ENCODE results near the gene CMSS1. TPM values are rescaled to one million over a fixed set of nuclear protein-coding genes. Genes with fewer than 3 reads are reported as not detected.

Gene CMSS1
- total and polyA plus RNA-seq, 8 donors = 14.4 to 29.9 (median 15.9) TPM

GRCh38 chr3:99927671-99928457 lies 110.2 kb downstream of the CMSS1 start:
- FAIRE-seq = no peak
- no peaks in the 10 kb centered on the region for H3K36me3 ChIP-seq
- WGBS, 2 donors = 86 to 90% methylated on average over 7 of the region's 7 CpGs
- H3K4me1 ChIP-seq = peaks cover 5 to 10% (median 10%) of the 10 kb centered on the region in 3 donors
- H3K9me3 ChIP-seq = no peaks in the 10 kb centered on the region
- no peaks in the 10 kb centered on the region for H3K27me3 ChIP-seq
- intact Hi-C loops (cut with DNase I) = no loop called here
- TF ChIP-seq CTCF (IDR thresholded peaks at IDR 0.05) = no peak
- no peak overlapping the region for H3K4me3 ChIP-seq
- peak in 1 of 4 donors; percentile 17 for ATAC-seq
- no peak for DNase-seq
- no peak overlapping the region for H3K27ac ChIP-seq

DNA sequence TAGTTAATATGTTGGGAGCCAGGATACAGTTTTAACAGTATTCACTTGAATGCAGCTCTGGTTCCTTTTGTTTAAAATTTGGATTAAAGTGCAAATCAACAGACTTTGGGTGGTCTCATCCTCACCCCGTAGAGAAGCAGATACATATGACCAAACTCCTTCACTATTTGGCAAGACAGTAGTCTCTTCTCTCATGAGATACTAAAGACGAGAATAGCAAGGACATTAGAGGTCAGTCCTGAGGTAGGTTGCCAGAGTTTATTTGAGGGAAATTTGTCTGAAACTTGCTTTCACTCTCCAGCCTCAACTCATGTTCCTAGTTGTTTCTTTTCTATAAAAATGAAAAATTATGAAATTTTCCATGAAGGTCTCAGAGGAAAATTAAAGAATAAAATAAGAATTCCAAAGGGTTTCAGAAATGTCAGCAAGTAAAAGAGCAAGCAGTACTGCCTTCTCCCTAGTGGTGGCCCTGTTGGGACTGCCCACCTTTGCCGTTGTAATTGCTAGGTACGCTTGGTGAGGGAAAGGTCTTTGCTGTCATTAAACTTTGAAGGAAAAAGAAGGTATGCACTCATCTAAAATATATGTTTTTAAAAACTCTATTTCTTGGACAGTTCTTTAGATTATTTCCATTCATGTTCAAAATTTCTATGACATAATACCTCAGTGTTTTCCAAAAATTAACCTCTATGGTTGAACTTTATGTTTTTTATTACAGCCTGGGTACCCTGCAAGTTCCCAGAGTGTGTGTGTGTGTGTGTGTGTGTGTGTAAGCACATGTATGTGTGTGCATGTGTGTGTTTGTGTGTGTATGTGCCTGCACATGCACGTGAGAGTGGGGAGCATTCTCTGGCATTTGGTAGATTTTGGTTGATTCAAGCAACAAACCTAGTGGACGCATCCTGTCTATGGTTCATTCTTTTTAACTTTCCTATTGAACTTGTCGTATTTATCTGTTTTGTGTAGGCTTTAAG lies 111.4 kb downstream of the CMSS1 start:
- no peak for DNase-seq
- no peak for FAIRE-seq
- Histone ChIP-seq H3K27ac (no peak overlapping the region), H3K9me3 (no peaks in the 10 kb centered on the region), H3K4me3 (no peak overlapping the region), H3K36me3 (no peaks in the 10 kb centered on the region), H3K4me1 (peaks cover 5 to 10% (median 10%) of the 10 kb centered on the region in 3 donors), H3K27me3 (no peaks in the 10 kb centered on the region)
- WGBS, 2 donors = 78 to 82% methylated on average over 7 of the region's 7 CpGs
- ATAC-seq = no peak
- intact Hi-C loops (cut with DNase I) = no loop called here
- TF ChIP-seq CTCF (IDR thresholded peaks at IDR 0.05) = no peak

DNA sequence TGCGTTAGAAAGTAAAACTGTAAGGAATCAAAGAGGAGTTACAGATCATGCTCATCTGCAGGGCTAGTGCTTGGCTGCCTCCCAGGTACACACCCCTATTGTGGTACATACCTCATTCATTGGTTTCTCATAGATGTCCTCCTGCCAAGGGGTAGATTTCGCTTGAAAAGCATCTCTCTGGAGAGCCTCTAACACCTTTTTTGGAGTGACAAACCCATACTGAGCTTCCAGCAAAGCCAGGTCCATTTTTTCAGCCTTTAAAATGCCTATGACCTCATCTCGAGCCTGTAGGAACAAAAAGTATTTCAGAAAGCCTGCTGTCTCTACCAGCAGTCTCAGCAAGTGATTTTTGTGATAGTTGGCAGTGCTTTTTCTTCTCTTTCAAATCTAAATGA lies 112.1 kb downstream of the CMSS1 start:
- intact Hi-C loops (cut with DNase I) = no loop called here
- Histone ChIP-seq H3K27ac (no peak overlapping the region), H3K27me3 (no peaks in the 10 kb centered on the region), H3K4me3 (no peak overlapping the region), H3K36me3 (no peaks in the 10 kb centered on the region), H3K4me1 (peaks cover 5 to 10% (median 10%) of the 10 kb centered on the region in 3 donors), H3K9me3 (no peaks in the 10 kb centered on the region)
- FAIRE-seq (no peak), ATAC-seq (peak in 1 of 4 donors; percentile 13), DNase-seq (no peak)
- TF ChIP-seq CTCF (IDR thresholded peaks at IDR 0.05) = no peak
- WGBS, 2 donors = 70 to 72% methylated on average over 3 of the region's 3 CpGs

DNA sequence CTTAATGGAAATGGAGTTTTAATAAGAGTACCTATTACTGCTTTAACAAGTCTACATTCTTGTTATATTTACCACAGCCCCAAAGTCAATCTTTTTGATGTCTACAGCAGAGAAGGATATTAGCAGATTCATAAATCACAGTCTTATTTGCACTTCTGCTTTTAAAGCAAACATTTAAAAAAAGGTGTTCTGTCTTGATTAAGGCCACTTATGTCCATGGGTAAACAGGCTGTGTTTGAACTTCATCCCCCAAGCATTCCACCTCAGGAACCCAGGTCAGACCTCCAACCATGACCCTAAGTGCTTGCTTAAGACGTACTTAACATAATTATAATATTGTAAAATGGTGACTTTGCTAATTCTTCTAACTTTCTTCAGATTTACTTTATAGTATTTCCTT lies 113.4 kb downstream of the CMSS1 start:
- Histone ChIP-seq H3K9me3 (no peaks in the 10 kb centered on the region), H3K4me3 (no peak overlapping the region), H3K27ac (no peak overlapping the region), H3K4me1 (peaks cover 0 to 3% (median under 1%) of the 10 kb centered on the region in 3 donors), H3K27me3 (no peaks in the 10 kb centered on the region), H3K36me3 (no peaks in the 10 kb centered on the region)
- WGBS, 2 donors = 66 to 71% methylated on average over 1 of the region's 1 CpG
- DNase-seq (no peak), FAIRE-seq (no peak), ATAC-seq (no peak)
- intact Hi-C loops (cut with DNase I) = no loop called here
- TF ChIP-seq CTCF (IDR thresholded peaks at IDR 0.05) = no peak
